Stomach (tissue), 4 donors: Measurements from ENCODE around the gene RPS3.
A peak's percentile ranks its signal among the peaks of the same experiment; 100 is the strongest.

Source experiments
- POLR2AphosphoS5 ChIP-seq, 3 donors: sonication (generic); formaldehyde crosslinking; IDR thresholded peaks; one replicate each; pipeline ENCODE4 v1.6.1; 2016; ENCODE audit warnings: antibody characterized with exemption in 3 of 3
- TF ChIP-seq, protein P1 (sequence below), 7 experiments: fragments of 450-650 bp in 4 of 7; fragments of 200-600 bp in 3 of 7; sonication (generic) in 3 of 7; IDR thresholded peaks; one replicate each; pipeline ENCODE4 v1.5.1; 2016 to 2019; ENCODE audit warnings: antibody characterized with exemption in 7 of 7, control low read depth in 2 of 7, mild to moderate bottlenecking in 1 of 7

DNA sequence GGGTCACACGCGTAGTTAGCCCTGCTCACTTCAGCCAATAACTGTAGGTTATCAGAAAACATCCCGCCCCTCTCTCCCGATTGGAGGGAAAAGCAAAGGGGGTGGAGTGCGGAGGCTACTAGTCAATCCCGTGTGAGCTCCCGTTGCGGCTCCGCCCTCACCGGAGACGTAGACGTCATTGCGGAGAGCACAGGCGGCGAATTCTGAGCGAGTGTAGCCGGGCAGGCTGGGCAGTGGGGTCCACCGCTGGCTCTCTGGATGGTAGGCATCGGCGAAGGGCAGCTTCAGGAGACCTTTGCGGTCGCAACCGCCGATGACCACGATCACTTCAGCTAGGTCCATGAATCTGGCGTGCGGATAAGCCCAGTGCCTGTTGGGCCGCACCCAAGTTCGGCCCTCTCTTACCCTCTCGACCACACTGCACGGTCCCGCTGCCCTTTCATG, 29.0 kb downstream of the RPS3 start:
- TF ChIP-seq POLR2AphosphoS5 (IDR thresholded peaks at IDR 0.05): peak; percentile 21 to 90 (median 80)
- TF ChIP-seq, protein P1, sequence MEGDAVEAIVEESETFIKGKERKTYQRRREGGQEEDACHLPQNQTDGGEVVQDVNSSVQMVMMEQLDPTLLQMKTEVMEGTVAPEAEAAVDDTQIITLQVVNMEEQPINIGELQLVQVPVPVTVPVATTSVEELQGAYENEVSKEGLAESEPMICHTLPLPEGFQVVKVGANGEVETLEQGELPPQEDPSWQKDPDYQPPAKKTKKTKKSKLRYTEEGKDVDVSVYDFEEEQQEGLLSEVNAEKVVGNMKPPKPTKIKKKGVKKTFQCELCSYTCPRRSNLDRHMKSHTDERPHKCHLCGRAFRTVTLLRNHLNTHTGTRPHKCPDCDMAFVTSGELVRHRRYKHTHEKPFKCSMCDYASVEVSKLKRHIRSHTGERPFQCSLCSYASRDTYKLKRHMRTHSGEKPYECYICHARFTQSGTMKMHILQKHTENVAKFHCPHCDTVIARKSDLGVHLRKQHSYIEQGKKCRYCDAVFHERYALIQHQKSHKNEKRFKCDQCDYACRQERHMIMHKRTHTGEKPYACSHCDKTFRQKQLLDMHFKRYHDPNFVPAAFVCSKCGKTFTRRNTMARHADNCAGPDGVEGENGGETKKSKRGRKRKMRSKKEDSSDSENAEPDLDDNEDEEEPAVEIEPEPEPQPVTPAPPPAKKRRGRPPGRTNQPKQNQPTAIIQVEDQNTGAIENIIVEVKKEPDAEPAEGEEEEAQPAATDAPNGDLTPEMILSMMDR (IDR thresholded peaks at IDR 0.05): no peak
